NCI-H1092 treated with DMSO at 0.1 percent for 48 hours (cell line): ENCODE results near the gene PAM16.
"Not testable (repeated sequence)": the region's sequence is repeated elsewhere in the genome, so short reads cannot be mapped to it uniquely, and the experiment has no call there.

Source experiments
- DNase-seq: peaks from one replicate; lab custom pipeline; 2025; lab: John Stamatoyannopoulos, UW

Gene PAM16

GRCh38 chr16:4334724-4335495 is 16.2 kb downstream of the PAM16 start:
- DNase-seq: no peak

DNA sequence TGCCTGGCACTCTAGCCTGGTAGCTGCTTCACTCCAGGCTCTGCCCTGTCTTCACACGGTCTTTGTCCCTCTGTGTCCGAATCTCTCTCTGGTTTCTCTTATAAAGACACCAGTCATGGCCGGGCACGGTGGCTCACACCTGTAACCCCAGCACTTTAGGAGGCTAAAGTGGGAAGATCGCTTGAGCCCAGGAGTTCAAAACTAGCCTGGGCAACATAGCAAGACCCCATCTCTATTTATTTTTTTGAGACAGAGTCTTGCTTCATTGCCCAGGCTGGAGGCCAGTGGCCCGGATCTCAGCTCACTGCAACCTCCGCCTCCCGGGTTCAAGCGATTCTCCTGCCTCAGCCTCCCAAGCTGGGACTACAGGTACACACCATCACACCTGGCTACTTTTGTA is 17.4 kb downstream of the PAM16 start:
- not testable (repeated sequence) for DNase-seq

- no peak for DNase-seq
Measured at GRCh38 chr16:4333308-4333638, 17.8 kb downstream of the PAM16 start.

DNA sequence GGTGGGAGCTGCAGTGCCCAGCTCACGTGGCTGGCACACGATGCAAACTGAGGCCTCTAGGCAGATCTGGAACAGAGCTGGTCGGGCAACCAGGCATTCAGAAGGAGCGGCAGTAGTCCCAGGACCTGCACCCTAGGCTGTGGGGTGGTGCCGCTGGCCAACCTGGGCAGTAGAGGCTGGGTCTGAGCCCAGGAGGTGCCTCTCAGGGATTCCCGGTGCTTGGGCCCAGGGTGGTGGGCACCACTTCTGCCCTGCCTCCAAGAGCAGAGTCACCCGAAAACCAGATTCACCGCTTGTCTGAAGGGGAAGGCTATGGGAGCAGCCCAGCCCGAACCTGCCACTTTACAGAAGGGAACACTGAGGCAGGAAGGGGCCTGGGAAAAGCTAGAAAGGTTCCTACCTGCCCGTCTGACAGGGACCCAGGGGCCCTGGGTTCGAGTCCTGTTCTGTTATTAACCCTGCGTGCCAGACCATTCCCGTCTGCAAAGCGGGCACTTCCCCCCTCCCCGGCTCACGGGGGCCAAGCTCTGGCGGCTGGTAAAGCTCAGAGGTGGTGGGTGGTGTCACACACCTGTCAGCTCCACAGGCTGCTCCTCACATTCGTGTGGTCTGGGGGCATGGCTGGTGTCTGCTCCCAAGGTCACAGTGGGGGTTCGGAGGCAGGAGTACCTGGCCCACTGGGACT is 18.4 kb downstream of the PAM16 start:
- DNase-seq: no peak

DNA sequence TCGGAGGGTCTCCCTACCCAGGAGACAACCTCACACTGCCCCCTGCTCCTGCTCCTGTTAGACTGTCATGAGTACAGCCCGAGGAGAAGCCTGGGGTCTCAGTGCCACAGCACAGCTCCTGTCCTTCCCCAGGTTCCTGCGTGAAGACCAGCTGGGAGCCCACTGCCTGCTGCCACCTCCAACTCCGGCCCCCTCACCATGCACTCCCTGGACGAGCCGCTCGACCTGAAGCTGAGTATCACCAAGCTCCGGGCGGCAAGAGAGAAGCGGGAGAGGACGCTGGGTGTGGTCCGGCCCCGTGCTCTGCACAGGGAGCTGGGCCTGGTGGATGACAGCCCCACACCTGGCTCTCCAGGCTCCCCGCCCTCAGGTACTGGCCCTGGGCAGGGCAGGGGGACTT is 19.0 kb downstream of the PAM16 start:
- no peak for DNase-seq

DNA sequence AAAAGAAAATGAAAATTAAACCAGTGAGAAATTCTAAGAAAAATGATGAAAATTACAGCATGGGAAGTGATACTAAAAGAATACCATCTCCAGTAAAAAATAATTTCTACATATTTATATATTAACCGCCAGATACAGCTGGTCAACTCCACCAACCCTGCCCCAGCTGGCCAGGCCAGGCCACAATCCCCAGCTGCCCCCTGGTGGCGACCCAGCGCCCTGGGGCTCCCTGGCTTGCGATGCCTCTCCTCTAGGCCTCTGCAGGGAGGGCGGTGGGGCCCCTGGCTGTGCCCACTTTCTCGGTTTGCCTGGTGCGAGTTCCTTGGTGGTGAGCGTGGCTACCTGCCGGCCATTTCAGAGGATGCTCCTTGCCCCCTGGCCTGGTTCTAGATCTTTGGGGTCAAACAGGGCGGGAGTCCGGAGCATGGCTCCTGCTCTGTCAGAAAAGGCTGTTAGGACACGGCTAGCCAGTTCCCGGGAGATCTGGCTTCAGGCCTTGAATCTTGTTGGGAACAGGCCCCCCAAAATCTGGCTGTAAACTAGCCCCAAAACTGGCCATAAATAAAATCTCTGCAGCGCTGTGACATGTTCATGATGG is 20.7 kb downstream of the PAM16 start:
- DNase-seq: peak; percentile 54

DNA sequence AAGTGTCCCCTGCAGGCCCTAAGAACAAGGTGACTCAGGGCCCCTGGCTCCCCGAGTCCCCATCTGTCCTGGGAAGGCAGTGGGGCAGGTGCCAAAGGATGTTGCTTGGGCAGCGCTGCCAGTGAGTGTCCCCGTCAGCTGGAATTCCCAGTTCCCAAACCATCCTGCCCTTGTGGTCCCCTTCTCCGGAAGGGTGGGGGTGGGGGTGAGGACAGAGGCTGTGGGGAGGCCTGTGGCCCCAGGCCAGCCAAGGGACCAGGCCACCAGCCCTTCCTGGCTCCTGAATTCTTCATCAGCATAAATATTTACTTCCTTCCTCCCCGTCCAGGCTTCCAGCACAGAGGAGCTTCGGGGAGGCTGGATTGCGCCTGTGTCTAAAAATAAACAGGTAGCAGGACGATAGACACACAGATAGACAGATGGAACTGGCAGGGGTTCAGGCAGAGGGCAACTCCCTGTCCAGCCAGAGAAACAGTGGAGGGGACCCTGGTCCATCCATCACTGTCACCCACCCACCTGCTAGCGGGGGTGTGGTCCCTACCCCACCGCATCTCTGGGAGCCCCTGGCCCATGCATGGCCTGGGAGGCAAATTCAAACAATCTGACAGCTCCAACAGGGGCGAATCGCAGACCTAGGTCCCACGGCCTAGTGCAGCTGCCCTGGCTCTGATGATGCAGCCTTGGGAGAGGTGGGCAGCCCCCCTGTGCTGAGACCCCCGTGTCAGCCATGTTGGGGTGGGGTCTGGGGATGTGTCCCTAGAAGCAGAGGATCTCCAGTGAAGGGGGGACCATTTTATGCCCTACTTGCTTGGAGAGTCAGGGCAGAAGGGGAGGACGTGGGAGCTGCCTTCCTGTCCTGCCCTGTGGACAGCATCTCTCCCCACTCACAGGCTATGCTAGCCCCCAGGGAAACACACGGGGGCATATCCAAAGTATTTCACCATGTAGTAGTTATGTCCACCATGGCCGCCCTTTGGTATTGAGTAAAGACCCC is 22.0 kb downstream of the PAM16 start:
- no peak for DNase-seq

- peak; percentile 62 for DNase-seq
Measured at GRCh38 chr16:4328046-4328781, 22.9 kb downstream of the PAM16 start.

DNA sequence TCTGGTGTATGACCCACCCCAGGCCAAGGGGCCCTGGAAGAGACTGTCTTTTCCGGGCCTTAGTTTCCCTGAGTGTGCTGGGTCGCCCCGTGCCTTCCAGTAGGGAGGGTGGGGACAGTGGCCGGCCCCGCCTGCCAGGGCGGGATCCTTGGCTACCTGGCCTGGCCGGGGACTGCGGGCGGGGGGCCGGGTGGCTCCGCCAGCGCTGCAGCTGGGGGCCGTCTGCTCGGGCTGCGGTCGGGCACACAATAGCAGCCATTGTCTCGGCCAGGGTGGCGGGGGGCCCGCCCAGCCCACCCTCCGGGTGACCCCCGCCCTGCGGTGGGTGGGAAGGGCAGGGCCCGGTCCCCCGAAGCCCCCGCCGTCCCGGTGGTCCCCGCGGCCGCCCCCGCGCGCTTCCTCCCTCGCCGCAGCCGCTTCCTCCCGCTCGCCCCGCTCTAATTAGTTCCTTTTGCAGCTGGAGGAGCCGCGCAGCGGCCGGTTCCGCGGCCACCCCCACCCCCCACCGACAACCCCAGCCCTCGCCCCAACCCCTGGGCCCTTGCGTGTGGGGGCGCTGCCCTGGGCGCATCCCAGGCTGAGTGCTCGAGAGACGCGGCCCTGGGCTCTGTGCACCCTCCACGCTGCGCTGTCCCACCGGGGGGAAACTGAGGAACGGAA is 23.6 kb downstream of the PAM16 start:
- DNase-seq: no peak

DNA sequence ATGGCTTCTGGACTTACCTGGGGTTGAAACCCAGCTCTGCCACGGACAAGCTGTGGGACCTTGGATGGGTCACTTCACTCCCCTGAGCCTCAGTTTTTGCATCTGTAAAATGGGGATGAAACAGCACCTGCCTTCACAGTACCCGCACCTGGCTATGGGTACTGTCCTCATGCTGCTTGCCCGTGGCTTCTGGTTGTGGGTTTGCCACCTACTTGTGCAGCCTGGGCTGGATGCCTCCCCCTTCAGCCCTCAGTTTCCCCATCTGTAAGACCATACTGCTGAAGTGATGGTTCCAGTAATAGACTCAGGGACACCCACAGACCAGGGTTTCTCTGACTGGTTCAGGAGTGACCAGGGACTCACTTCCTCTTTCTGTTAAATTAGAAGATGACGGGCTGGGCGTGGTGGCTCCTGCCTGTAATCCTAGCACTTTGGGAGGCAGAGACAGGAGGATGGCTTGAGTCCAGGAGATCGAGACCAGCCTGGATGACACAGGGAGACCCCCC is 25.8 kb downstream of the PAM16 start:
- DNase-seq: no peak

GRCh38 chr16:4324492-4325252 is 26.4 kb downstream of the PAM16 start:
- no peak for DNase-seq

DNA sequence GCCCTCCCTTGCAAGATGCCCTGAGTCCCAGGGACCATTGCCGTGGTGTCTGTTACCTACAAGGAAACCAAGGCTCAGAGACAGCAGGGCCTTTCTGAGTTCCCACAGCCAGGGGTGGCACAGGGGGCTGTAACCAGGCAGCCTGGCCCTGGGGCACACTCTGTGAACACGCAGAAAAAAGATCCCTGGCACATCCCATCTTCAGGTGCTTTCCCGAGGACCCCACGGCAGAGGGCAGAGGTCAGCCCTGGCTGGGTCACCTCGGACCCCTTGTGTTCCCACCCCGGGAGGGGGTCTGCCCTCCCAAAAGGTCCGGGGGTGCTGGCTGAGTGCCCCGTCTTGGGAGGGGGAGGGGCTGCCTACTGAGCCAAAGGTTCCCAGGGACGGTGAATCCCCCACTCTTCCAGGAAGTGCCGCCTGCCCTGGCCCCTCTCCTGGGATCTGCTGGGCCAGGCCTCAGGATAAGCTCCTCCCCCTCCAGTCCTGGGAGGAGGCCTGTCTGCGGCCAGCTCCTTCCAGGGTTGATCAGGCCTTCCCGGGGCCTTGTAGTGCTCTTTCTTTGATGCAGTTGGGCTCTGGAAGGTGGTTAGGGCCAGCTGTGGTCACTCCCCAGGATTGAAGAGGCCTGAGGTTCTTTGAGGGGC is 27.2 kb downstream of the PAM16 start:
- no peak for DNase-seq

GRCh38 chr16:4323071-4323844 is 27.9 kb downstream of the PAM16 start:
- no peak for DNase-seq

DNA sequence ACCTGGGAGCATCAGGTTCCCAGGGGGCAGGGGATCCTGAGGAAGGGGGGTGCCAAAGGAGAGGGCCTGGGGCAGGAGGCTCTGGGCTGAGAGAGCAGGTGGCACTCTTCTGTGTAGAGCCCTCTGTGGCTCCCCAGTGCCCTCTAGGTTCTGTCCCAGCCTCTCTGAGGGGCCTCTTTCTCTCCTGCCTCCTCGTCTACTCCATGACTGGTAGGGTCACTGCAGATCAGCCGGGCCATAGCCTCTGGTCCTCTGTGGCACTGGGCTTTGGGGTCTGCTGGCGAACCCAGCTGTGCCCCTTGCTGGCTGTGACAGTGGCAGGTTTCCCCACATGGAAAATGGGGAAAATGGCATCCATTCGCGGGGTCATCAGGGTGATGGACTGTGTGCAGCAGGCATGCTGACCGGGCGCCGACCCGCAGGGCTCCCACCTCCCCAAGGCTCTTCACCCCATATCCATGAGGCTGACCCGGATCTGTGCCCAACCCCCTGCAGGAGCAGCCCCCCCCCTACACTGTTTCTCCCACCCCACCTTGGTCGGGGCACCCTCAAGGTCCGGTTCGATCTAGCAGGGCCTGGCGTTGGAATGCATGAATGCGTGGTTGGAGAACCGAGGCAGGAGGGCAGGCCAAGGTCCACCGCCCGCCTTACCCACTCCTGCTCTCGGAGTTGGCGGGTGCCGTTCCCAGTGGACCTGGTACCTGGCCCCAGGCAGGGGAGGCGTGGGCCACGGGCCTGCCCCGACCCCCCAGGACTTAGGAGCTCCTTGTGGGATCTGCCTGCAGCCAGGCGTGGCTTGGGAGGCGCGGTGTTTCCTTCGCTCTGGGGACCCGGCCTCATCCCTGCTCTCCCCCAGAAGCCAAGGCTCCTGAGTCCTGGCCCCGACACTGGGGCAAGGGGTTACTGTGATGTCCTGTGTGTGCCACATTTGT is 28.7 kb downstream of the PAM16 start:
- no peak for DNase-seq

GRCh38 chr16:4321286-4322120 is 29.6 kb downstream of the PAM16 start:
- DNase-seq: no peak

DNA sequence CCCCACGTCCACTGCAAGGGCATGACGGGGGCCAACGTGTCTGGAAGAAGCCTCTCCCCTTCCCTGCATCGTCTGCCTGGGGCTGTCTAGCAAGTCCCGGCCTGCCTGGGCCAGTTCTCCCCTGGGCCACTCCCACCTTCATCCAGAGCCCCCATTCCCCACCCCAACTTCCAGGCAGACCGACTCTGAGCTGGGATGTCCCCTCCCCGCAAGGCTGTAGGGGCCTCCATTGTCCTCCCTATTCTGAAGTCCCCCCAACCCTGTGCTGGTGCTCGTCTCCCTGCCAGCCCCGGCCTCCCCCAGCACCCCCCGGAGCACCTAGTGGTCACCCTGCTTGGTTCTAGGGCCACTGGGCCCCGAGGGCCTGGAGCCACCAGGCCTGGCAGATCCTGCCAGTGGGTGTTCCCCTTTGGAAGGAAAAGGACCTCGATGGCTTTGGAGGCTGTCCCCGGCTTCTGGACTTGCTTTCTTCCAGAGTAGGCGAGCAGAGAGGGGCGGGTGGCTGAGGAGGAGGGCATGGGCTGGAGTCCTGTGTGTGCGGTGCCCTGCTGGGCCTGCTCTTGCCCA is 30.5 kb downstream of the PAM16 start:
- DNase-seq: no peak
